ENCODE data around the gene C1orf115. TPM values are rescaled to one million over a fixed set of nuclear protein-coding genes. Genes with fewer than 3 reads are reported as not detected.

C1orf115 gene
- polyA plus RNA-seq, 1 experiment = 0.05 TPM

DNA sequence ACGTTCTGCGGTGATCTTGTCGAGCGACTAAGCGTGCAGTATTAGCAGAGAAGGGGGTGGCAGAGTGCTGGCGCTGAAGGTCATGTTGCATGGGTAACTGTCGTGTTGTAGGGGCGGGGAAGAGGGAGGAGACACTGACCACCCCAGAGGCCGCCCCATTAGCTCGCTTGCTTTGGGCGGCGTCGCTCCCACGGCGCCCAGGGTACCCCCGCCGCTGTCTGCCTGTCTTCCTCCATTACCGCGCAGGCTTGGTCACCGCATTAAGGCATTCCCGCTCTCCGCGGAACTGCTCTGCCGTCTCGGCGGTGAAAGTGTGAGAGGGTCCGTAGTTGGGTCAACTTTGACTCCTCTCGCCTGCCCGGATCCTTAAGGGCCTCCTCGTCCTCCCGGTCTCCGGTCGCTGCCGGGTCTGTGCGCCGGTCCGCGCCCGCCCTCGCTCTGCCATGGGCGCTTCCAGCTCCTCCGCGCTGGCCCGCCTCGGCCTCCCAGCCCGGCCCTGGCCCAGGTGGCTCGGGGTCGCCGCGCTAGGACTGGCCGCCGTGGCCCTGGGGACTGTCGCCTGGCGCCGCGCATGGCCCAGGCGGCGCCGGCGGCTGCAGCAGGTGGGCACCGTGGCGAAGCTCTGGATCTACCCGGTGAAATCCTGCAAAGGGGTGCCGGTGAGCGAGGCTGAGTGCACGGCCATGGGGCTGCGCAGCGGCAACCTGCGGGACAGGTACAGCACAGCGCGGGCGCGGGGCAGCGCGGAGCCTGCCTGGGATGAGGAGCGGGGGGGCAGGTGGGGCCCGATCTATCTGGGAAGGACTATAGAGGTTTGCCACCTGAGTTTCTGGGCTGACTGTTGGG, 58.1 kb downstream of the C1orf115 start, which contains the start of gene MTARC2:
Gene MTARC2, plus strand, starts transcription at position 234 of the 846 bp plus-strand sequence. Its CDS starts 210 bp downstream, at position 444.
- TF ChIP-seq, protein P1, sequence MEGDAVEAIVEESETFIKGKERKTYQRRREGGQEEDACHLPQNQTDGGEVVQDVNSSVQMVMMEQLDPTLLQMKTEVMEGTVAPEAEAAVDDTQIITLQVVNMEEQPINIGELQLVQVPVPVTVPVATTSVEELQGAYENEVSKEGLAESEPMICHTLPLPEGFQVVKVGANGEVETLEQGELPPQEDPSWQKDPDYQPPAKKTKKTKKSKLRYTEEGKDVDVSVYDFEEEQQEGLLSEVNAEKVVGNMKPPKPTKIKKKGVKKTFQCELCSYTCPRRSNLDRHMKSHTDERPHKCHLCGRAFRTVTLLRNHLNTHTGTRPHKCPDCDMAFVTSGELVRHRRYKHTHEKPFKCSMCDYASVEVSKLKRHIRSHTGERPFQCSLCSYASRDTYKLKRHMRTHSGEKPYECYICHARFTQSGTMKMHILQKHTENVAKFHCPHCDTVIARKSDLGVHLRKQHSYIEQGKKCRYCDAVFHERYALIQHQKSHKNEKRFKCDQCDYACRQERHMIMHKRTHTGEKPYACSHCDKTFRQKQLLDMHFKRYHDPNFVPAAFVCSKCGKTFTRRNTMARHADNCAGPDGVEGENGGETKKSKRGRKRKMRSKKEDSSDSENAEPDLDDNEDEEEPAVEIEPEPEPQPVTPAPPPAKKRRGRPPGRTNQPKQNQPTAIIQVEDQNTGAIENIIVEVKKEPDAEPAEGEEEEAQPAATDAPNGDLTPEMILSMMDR (IDR thresholded peaks at IDR 0.05; ENCODE audit: low read depth, low read length) = no peak
- ChIA-PET POLR2A (interaction anchor here (0.6 to 1.4 kb wide), 2 partner anchors 15 to 19 kb away, joined by 3 to 4 read pairs; no protein-coding TSS in a partner anchor), CTCF (interaction anchor here (1.3 to 4.1 kb wide), 4 partner anchors 14 to 1717 kb away, joined by 3 to 53 read pairs (median 4); no protein-coding TSS in a partner anchor)
- no peaks in the 10 kb centered on the region; the same call in 1 of the 2 replicates for H3K9me3 ChIP-seq (ENCODE audit: control insufficient read depth, insufficient read depth, low read length)
- no peak within 1 kb of the TSS for H3K27ac ChIP-seq (ENCODE audit: low read depth, low read length)
- DNase-seq (ENCODE audit: low read depth, low spot score) = peak; percentile 8
- H3K4me3 ChIP-seq (ENCODE audit: low read depth, low read length) = peak within 1 kb of the TSS; percentile 72
- peaks cover 4% of the 10 kb centered on the region for H3K27me3 ChIP-seq (ENCODE audit: control insufficient read depth, insufficient read depth, low read length)

Other genes with a start within 250 kb of the C1orf115 start
- gene MARK1, start 162.2 kb upstream of the C1orf115 start, polyA plus RNA-seq (2011; rRNA removed) = not detected in 2 replicates
- 2.8 and 2.9 TPM in 2 replicates for gene MTARC2, start 58.0 kb downstream of the C1orf115 start, polyA plus RNA-seq (2011; rRNA removed)
- gene MTARC1, start 96.5 kb downstream of the C1orf115 start, polyA plus RNA-seq (2011; rRNA removed) = 2.1 and 2.6 TPM in 2 replicates
- gene HLX, start 189.1 kb downstream of the C1orf115 start, polyA plus RNA-seq (2011; rRNA removed) = 3.7 TPM in 2 replicates